ENCODE measurements around the gene COG5. TPM values are rescaled to one million over a fixed set of nuclear protein-coding genes. Genes with fewer than 3 reads are reported as not detected.

COG5 gene
- total and polyA plus RNA-seq, 2 of the 8 experiments (the other 6 are each of a cell fraction or from before 2014, with no cell fraction given) = 10.5 to 28.1 TPM

DNA sequence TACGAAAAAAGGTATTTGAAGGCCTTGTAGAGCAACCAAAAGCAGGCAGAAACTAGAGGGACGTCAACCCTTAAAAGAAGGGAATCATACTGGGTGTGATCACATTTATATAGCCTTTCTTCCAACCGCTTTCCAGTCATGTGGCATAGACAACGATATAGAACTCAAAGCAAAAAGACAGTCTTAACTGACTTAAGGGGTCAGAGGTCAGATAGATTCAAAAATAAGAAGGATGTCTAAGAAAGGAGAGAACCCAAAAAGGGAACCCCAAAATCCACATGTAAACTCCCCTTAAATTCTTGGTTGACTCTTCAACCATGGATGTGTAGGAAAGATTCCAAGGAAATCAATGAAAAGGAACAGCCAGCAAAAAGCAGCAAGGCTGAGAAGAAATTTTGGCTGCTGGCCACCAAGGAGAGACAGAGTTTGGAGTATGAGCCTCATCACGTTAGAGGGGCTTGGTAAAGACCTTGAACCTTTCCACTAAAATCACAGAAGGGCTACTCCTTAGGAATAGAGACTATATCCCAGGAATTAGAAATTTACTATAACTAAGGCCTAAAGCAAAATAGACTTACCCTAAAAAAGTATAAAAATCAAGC is 24.9 kb upstream of the COG5 start (continued):
- TF ChIP-seq, protein P1, sequence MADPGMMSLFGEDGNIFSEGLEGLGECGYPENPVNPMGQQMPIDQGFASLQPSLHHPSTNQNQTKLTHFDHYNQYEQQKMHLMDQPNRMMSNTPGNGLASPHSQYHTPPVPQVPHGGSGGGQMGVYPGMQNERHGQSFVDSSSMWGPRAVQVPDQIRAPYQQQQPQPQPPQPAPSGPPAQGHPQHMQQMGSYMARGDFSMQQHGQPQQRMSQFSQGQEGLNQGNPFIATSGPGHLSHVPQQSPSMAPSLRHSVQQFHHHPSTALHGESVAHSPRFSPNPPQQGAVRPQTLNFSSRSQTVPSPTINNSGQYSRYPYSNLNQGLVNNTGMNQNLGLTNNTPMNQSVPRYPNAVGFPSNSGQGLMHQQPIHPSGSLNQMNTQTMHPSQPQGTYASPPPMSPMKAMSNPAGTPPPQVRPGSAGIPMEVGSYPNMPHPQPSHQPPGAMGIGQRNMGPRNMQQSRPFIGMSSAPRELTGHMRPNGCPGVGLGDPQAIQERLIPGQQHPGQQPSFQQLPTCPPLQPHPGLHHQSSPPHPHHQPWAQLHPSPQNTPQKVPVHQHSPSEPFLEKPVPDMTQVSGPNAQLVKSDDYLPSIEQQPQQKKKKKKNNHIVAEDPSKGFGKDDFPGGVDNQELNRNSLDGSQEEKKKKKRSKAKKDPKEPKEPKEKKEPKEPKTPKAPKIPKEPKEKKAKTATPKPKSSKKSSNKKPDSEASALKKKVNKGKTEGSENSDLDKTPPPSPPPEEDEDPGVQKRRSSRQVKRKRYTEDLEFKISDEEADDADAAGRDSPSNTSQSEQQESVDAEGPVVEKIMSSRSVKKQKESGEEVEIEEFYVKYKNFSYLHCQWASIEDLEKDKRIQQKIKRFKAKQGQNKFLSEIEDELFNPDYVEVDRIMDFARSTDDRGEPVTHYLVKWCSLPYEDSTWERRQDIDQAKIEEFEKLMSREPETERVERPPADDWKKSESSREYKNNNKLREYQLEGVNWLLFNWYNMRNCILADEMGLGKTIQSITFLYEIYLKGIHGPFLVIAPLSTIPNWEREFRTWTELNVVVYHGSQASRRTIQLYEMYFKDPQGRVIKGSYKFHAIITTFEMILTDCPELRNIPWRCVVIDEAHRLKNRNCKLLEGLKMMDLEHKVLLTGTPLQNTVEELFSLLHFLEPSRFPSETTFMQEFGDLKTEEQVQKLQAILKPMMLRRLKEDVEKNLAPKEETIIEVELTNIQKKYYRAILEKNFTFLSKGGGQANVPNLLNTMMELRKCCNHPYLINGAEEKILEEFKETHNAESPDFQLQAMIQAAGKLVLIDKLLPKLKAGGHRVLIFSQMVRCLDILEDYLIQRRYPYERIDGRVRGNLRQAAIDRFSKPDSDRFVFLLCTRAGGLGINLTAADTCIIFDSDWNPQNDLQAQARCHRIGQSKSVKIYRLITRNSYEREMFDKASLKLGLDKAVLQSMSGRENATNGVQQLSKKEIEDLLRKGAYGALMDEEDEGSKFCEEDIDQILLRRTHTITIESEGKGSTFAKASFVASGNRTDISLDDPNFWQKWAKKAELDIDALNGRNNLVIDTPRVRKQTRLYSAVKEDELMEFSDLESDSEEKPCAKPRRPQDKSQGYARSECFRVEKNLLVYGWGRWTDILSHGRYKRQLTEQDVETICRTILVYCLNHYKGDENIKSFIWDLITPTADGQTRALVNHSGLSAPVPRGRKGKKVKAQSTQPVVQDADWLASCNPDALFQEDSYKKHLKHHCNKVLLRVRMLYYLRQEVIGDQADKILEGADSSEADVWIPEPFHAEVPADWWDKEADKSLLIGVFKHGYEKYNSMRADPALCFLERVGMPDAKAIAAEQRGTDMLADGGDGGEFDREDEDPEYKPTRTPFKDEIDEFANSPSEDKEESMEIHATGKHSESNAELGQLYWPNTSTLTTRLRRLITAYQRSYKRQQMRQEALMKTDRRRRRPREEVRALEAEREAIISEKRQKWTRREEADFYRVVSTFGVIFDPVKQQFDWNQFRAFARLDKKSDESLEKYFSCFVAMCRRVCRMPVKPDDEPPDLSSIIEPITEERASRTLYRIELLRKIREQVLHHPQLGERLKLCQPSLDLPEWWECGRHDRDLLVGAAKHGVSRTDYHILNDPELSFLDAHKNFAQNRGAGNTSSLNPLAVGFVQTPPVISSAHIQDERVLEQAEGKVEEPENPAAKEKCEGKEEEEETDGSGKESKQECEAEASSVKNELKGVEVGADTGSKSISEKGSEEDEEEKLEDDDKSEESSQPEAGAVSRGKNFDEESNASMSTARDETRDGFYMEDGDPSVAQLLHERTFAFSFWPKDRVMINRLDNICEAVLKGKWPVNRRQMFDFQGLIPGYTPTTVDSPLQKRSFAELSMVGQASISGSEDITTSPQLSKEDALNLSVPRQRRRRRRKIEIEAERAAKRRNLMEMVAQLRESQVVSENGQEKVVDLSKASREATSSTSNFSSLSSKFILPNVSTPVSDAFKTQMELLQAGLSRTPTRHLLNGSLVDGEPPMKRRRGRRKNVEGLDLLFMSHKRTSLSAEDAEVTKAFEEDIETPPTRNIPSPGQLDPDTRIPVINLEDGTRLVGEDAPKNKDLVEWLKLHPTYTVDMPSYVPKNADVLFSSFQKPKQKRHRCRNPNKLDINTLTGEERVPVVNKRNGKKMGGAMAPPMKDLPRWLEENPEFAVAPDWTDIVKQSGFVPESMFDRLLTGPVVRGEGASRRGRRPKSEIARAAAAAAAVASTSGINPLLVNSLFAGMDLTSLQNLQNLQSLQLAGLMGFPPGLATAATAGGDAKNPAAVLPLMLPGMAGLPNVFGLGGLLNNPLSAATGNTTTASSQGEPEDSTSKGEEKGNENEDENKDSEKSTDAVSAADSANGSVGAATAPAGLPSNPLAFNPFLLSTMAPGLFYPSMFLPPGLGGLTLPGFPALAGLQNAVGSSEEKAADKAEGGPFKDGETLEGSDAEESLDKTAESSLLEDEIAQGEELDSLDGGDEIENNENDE (IDR thresholded peaks at IDR 0.05; ENCODE audit: insufficient replicate concordance, low read length) = no peak
- TF ChIP-seq RAD21 (IDR thresholded peaks at IDR 0.05 in 1 of 2, conservative IDR thresholded peaks at IDR 0.05 in 1 of 2; ENCODE audit: low read depth in 2 of 2, low read length in 2 of 2) = no peak
- no peak for TF ChIP-seq RFX5 (IDR thresholded peaks at IDR 0.05; ENCODE audit: borderline replicate concordance, low read depth, low read length)
- TF ChIP-seq RNF2 (IDR thresholded peaks at IDR 0.05; ENCODE audit: borderline replicate concordance, low read depth, low read length, missing control alignments, poor library complexity, severe bottlenecking) = no peak
- TF ChIP-seq BCL11A (IDR thresholded peaks at IDR 0.05; ENCODE audit: low read depth in 2 of 2, low read length in 2 of 2) = no peak
- no peak for TF ChIP-seq ASH2L (IDR thresholded peaks at IDR 0.05; ENCODE audit: low read length)
- no peak for TF ChIP-seq EZH2 (IDR thresholded peaks at IDR 0.05; ENCODE audit: low read depth, low read length, severe bottlenecking)
- no peak for TF ChIP-seq SAP30 (IDR thresholded peaks at IDR 0.05; ENCODE audit: insufficient read depth, insufficient replicate concordance, low read length)
- TF ChIP-seq SRF (IDR thresholded peaks at IDR 0.05; ENCODE audit: low read depth, low read length) = no peak
